Inferior parietal cortex (tissue), 1 donor: ENCODE results near the gene CALR3.

Experiments used
- DNase-seq: peaks from one replicate; pipeline ENCODE4 v3.0.0-alpha.2; 2016; ENCODE audit errors: extremely low spot score

Gene CALR3

GRCh38 chr19:16429759-16430091 is 66.2 kb downstream of the CALR3 start:
- DNase-seq, result no peak

- DNase-seq, result peak; percentile 31
Observed at GRCh38 chr19:16429066-16429758, 66.8 kb downstream of the CALR3 start.
